GF-D8 (cell line): ENCODE measurements around the gene FBXO28.
"Not testable (repeated sequence)": the region's sequence is repeated elsewhere in the genome, so short reads cannot be mapped to it uniquely, and the experiment has no call there.

ENCODE experiments used
- DNase-seq: peaks from one replicate; lab custom pipeline; 2025; lab: John Stamatoyannopoulos, UW

The FBXO28 gene, protein sequence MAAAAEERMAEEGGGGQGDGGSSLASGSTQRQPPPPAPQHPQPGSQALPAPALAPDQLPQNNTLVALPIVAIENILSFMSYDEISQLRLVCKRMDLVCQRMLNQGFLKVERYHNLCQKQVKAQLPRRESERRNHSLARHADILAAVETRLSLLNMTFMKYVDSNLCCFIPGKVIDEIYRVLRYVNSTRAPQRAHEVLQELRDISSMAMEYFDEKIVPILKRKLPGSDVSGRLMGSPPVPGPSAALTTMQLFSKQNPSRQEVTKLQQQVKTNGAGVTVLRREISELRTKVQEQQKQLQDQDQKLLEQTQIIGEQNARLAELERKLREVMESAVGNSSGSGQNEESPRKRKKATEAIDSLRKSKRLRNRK

DNA sequence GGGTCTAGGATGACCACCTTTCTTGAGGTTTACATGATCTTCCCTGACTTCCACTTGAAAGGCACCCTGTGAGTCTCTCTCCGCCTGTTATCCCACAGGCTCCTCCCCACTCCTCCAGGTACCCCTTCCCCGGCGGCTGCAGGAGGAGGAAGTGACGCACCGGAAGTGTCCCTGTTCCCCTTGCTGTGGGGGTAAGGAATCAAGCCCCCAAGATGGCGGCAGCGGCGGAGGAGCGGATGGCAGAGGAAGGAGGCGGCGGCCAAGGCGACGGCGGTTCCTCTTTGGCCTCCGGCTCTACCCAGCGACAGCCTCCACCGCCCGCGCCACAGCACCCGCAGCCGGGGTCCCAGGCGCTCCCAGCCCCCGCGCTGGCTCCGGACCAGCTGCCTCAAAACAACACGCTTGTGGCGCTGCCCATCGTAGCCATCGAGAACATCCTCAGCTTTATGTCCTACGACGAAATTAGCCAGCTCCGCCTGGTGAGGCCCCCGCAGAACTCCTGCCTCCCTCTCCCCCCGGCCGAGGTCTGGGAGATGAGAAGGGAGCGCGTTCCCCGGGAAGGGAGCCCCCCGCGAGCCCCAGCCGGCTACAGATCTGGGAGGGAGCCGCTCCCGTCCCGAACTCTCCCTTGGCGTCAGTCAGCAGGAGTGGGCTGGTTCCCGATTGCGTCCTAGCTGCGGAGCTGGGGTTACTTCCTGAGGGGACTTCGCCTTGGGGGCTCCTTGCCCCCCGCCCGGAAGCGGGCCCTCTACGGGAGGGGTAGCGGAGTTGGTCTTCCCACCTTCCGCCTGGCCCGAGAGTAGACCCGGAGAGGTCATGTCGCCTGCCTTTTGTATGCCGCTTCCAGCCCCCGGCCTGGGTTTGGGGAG, at the start of gene FBXO28:
FBXO28 (plus strand) TSS at position 194 of the 869 bp plus-strand sequence; CDS start at position 213, 19 bp downstream.
- DNase-seq = peak; percentile 80

DNA sequence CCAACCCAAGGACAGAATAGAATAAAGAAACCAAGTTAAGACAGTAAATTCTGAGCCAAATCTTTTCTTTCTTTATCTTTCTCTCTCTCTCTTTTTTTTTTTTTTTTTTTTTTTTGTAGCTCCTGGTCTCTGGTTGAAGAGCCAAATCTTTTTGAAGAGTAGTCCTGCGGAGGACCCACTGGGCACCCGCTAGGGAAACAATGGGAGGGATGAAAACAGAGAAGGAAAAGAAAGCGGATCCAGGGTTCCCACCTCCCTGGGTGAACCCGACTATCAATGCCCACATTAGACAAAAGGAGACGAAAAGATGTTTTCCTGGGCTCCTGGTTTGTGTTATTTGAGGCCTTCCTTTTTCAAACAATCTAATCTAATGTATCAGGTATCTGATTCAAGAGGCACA, 49.8 kb upstream of the FBXO28 start:
- no peak for DNase-seq

DNA sequence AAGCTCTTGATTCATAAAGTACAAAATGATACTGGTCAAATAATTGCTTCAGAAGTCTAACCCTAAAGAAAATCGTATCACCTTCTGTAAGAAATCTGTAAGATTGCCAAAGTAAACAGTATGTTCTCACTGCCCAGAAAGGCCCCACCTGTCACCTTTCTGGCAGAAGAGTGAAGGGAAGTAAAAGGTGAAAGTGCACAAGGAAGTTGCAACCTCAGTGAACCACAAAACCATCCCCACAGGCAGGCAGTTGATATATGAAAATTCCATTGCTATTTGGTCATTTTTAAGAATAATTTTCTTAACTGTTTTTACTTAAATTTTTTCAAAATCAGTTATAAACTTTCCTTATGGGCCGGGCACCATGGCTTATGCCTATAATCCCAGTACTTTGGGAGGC, 48.5 kb upstream of the FBXO28 start:
- no peak for DNase-seq

DNA sequence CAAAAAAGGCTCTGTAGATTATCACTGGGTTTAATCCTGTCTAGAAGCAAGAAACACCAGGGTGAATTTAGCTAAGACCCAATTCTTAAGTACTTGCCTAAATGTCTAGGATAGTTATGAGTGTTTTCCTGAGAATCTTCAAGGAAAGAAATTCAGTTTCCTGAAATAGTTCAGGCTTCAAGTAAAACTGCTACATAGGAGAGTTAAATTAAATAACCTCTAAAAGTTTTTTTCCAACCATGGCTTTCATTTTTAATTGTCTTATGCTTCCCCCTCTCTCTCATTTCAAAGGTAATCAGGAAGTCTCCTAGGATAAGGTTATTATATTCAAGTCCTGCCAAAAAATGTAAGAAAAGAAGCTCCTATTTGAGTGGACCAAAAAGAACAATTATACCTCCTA, 46.7 kb upstream of the FBXO28 start:
- DNase-seq = no peak

DNA sequence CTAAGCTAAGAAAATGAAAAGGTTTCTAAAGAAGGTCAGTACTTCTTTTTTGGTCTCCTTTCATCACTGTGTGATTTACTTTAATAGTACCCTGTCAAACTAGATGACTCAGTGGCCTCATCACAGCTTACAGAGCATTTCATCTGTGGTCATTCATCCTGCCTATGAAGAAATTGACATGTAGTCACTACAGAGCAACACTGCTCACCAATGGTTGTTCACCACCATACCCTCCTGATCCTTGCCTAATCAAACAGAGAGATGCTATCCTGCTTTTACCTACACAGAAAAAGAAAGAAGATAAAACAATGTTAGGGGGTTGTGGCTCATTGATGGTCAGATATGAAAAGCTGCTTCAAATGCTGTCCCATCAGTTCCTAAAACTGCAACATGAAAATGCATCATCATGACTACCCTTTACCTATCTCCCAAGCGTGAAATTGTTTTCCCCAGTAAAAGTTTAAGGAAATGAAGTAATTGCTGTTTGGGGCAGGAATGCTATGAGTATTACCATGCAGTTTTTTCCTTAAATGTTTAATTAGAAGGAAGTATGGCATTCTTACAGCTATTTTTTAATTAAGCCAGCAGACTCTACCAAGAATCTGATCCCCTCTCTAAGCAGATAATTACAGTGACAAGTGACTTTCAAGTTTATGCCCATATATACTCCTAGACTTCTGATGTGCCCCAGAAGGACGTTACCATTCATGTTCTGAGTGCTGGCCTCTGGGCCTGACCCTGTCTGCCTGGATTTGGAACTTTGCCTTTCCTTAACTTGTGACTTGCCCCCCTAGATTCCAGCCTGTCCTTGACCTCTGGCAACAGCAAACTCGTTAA, 46.1 kb upstream of the FBXO28 start:
- no peak for DNase-seq

DNA sequence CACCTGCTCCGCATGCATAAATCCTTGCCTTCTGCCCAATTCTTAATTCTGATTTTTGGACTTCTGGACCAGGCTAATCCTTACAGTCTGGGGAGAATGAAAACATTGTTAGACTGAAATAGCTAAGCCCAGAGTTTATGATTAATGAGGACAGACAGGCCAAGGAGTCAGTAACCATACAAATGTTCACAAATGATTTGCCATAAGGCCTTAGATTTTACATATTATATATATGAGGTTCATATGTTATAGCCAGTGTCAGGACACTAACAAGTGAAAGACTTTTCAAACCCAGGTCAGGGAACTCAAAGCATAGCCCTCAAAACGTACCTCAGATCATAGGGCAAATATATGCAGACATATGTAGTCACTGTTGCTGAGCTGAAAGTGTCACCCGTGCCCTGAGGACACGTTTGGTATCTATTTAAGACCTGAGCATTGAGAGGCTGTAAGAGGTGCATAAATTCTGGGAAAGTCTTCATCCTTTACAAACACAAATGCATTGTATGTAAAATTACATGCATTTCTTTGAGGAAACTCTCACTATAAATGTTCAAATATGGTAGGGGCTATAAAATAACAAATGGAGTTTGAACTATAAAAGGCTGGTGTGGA, 45.3 kb upstream of the FBXO28 start:
- DNase-seq = no peak

DNA sequence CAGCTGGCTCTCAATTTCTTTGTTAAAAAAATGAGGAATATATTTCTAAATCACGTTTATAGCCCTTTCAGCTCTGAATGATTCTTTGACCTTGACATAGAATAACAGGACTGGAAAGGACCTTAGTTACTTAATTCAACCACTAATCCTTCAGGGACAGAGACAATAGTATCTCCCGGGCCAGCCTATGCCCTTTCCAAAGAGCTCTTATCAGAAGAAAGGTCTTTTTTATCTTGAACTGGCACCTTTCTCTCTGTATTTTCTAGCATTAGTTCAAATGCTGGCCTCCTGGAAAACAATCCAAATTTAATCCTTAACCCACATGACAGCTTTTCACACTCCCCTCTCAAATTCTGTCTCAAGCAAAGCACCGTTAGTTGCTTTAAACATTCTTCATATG, 44.8 kb upstream of the FBXO28 start:
- DNase-seq = no peak

DNA sequence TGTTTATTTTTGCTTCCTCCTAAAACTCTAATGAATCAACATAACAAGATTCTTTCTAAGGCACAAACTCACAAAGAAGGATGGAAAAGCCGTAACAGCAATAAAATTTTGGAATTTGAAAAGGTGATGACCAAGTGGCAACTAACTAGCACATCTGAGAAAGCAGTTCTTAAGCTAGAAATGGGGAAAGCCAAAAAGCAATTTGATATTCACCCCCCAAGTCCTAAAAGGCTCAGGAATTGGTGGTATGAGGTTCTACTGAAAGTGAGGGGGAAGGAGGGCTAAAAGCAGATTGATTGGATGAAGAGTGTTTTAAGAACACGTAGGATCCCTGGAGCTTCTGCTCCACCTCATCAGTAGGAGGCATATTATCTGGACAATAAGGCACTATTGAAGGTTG, 43.4 kb upstream of the FBXO28 start:
- DNase-seq = no peak

DNA sequence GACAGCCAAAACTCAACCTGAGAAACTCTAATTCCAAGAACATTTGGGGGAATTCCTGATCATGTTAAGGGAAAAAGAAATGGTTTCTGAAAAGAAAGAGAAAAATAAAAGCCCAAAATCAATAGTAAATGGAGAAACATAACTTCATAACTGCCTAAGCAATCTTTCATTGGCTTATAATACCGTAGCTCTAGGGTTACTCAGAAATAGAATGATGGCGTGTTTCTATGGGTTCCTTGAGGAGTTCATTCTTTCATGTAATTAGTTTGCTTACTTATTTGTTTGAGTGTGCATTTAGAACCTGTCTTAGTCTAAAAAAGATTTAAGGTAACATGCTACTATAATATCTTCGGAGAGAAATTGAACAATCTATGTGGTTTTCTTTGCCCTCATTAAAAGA, 37.5 kb upstream of the FBXO28 start:
- DNase-seq = no peak

DNA sequence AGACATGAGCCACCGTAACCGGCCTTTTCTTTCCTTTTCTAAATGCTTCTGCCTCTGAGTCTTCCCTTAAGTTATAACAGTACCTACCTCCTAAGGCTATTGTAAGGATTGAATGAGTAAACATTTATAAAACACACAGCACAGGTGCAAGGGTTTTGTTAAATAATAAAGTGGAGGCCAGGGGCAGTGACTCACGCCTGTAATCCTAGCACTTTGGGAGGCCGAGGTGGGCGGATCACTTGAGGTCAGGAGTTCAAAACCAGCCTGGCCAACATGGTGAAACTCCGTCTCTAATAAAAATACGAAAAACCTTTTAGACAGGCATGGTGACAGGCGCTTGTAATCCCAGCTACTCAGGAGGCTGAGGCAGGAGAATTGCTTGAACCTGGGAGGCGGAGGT, 34.3 kb upstream of the FBXO28 start:
- DNase-seq = not testable (repeated sequence)

DNA sequence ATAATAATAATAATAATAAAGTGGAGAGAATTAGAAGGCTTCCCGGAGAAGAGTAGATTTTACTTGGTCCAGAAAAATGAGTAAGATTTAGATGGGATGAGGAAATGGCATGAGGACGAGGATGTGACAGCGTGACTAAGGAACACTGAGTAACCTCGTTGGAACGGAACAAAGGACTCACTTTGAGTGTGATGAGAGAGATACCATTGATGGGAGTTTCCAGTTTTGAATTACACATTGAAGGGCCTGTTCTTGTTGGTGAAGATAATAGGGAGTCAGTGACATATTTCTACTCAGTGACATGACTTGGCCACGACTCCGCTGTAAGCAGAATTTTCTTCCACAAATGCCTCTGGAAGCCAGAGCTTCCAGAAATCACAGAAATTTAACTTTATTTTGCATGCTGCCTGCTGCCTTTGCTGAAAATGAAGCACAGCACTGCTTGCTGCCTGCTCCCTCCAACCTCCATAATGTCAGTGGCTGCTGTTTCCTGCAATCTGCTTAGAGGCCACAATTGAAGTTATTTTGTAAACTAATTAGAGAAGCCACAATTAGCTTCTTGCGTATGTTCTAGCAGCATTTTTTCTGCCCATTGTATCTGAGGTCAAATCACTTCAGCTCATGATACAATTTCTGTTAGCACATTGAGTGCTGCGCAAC, 33.7 kb upstream of the FBXO28 start:
- DNase-seq = no peak

DNA sequence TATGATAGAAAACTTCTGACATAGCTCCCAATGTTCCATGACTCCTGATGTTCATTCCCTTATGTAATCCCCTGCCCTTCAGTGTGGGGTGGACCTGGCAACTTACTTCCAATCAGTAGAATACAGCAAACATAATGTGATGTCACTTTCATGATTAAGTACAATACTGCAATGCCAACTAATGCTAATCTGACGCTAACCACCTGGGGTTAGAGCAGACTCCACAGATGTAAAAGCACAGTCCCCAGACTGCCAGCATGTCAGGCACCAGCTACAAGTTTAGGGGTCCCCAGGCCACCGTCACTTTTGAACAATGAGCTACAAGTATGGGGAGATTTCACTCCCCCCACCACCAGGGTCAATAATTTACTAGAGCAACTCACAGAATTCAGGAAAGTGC, 32.3 kb upstream of the FBXO28 start:
- DNase-seq = no peak

DNA sequence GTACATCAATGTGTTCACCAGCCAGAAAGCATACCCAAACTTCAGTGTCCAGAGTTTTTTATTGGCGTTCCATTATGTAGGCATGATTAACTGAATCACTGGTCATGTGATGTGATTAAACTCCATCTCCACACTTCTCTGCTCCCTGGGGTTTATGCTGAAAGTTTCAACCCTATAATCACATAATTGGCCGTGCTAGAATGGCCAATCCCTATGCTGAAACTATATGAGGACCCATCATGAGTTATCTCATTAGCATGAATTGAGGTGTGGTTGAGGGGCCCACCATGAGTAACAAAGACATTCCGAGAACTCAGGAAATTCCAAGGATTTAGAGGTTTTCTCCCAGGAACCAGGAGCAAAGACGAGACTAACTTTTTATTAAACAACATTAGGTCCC, 31.8 kb upstream of the FBXO28 start:
- no peak for DNase-seq

DNA sequence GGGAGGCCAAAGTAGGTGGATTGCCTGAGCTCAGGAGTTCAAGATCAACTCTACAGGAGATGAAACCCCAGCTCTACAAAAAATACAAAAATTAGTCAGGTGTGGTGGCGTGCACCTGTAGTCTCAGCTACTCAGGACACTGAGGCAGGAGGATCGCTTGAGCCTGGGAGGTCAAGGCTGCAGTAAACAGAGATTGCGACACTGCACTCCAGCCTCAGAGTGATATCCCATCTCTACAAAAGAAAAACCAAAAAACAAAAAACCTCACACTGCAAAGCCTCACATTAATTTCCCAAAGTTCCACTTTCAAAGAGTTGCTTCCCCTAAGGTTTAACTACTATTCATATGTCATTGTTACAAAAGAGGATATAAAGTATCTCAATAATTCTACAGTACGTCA, 29.0 kb upstream of the FBXO28 start:
- no peak for DNase-seq

DNA sequence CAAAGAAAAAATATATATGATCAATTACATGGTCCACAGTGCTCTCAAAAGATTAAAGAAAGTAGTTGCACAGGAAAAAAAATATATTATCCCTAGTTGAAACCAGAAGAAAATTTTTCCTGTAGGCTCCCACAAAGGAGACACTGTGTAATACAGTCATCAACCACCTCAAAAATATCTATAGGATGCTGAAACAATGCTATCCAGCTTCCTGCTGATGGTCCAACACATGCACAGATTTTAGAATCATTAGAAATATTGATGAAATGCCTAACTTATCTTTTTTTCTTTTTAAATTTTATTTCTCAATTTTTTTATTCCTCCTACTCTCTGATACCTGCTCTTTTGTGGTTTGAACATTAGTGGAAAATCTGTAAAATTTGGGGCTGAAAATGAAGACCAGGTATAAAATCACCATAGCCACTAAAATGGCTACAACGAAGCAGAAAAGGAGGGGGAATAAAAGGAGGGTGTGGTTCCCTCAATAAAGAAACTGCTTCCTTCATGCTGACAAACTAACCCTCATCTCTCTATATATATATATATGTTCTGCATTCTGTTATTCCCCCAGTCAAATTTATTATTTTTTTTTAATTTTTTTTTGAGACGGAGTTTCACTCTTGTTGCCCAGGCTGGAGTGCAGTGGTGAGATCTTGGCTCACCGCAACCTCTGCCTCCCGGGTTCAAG, 28.3 kb upstream of the FBXO28 start:
- DNase-seq = no peak

DNA sequence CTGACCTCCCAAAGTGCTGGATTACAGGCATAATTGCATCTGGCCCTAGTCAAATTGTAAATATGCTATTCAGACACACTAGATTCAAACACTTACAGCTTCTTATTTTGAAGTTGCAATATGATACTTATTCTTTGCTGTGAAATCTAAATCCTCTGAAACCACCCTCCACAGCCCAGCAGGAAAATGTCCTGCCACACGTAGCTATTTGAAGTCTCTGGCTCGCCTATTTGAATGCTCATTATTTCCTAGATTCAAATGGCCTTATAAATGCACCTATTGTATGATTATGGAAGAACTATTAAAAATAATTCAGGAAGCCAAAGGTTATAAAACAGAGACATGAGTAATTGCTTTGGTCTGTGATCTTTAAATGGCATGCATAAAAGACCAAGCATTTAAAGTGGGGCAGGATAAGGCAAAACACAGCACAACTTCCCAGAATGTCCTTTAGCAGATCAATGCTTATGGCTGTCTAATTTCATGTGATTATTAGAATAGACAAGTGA, 26.6 kb upstream of the FBXO28 start:
- no peak for DNase-seq

DNA sequence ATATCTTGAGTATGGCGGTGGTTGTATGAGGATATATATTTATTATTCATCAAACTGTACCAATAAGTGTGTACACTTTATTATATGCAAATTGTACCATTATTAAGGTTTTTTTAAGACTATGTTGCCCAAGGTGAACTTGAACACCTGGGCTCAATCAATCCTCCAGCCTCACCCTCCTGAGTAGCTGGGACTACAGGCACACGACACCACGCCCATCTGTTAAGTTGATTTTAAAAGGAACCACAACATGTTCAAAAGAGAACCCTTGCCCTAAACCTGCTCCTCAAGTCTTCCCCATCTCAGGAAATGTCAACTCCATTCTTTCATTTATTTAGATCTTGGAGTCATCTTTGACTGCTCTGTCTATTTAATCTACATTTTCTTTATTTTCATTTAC, 24.3 kb upstream of the FBXO28 start:
- no peak for DNase-seq

DNA sequence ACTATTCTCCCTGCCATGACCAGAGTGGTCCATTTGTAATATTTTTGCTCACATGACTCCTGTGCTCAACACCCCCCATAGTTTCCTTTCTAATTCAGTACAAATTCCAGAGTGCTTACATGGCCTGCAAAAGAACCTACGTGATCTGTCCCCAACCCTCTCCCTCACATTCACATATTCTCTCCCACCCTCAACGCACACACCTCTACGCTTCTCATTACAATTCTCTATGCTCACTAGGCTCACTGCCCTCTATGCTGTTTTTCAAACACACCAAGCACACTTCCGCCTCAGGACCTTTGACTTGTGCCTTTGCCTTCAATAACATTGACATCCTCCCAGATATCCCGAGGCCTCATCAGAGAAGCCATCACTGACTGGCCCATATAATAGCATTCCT, 23.8 kb upstream of the FBXO28 start:
- DNase-seq = no peak

DNA sequence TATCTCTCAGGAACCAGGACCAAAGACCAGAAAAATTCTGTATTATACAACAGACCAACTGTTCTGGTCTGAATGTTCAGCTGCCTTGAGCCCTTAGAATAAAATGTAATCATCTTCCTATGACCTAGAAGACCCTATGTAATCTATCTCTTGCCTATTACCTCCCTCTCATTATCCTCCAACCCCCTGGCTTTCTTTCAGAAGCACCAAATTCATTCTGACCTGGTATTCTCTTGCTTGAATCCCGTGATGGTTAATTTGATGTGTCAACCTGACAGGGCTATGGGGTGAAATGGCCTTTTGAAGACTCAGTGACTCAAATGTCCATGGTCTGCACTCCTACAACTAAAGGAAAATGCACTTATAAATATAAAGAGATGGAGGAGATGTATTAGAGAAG, 21.8 kb upstream of the FBXO28 start:
- no peak for DNase-seq

DNA sequence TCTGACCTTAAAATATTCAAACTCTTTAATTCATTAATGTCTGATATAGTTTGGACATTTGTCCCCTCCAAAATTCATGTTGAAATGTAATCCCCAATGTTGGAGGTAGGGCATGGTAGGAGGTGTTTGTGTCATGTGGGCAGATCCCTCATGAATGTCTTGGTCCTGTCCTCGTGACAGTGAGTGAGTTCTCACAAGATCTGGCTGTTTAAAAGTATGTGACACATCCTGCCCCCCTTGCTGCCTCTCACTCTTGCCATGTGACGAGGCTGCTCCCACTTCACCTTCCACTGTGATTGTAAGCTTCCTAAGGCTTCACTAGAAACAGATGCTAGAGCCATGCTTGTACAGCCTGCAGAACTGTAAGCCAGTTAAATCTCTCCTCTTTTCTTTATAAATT, 21.3 kb upstream of the FBXO28 start:
- DNase-seq = no peak

DNA sequence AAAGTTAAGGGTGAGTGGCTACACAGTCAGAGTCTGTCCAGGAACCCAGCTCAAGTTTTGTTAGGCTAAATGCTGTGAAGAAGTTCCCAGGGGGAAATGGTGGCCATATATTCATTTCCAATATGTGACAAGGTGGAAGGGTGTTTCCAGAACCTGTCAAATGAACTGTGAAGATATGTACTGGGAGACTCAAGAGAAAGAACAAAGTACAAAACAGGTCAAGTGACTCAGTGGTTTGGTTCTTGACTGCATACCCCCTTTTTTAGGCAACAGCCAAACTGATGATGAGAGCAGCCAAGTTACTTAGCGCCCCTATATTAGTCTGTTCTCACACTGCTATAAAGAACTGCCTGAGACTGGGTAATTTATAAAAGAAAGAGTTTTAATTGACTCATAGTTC, 18.6 kb upstream of the FBXO28 start:
- no peak for DNase-seq
